ENCODE results near the gene PPIG. TPM values are rescaled to one million over a fixed set of nuclear protein-coding genes. Genes with fewer than 3 reads are reported as not detected.

The PPIG gene
- total RNA-seq, 1 donor from 2014 or later, result 25.6 TPM

DNA sequence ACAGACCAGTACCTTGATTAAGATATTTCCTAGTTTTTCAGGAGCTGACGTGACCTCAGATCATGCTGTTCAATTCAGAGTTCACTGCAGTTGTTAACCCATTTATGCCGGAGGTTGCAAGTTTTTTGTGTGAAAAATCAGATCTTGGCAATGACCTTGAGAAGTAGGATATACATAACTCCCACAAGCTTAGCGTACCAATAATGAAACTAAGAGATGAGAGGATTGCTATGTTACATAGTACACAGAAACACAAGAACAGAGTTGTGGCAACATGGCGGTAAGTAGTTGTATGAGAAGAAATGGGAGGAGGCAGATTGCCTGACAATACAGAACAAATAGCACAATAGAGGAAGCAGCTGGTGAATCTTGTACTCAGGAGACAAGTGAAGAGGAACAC, 39.1 kb downstream of the PPIG start:
- Histone ChIP-seq H3K4me1 (ENCODE audit: control insufficient read depth in 3 of 3, insufficient read depth in 3 of 3, low read length in 3 of 3) (no peaks in the 10 kb centered on the region), H3K27me3 (ENCODE audit: control insufficient read depth in 3 of 3, insufficient read depth in 3 of 3, low read length in 3 of 3) (no peaks in the 10 kb centered on the region), H3K9ac (ENCODE audit: low read depth in 1 of 3, low read length in 3 of 3) (no peak overlapping the region), H3K4me3 (ENCODE audit: low read length in 3 of 3) (no peak overlapping the region), H3K9me3 (ENCODE audit: control insufficient read depth in 3 of 3, low read length in 3 of 3) (no peaks in the 10 kb centered on the region), H3K36me3 (ENCODE audit: control insufficient read depth in 3 of 3, insufficient read depth in 3 of 3, low read length in 3 of 3) (peaks cover 0 to 7% (median 3%) of the 10 kb centered on the region in 3 donors), H3K27ac (ENCODE audit: low read depth, low read length) (no peak overlapping the region)

DNA sequence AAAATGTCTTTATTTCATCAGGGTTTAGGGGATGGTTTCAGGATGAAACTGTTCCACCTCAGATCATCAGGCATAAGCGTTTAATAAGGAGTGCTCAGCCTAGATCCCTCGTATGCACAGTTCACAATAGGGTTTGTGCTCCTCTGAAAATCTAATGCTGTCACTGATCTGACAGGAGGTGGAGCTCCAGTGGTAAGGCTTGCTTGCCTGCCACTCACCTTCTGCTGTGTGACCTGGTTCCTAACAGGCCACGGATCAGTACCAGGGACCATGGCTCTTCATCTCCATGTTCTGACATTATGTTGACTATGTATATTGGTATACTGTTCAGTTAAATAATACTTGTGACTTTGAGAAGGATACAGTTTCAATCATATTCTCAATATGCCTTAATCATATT, 41.6 kb downstream of the PPIG start:
- Histone ChIP-seq H3K4me1 (ENCODE audit: control insufficient read depth in 3 of 3, insufficient read depth in 3 of 3, low read length in 3 of 3) (no peaks in the 10 kb centered on the region), H3K36me3 (ENCODE audit: control insufficient read depth in 3 of 3, insufficient read depth in 3 of 3, low read length in 3 of 3) (peaks cover 0 to 10% (median 3%) of the 10 kb centered on the region in 3 donors), H3K4me3 (ENCODE audit: low read length in 3 of 3) (no peak overlapping the region), H3K27ac (ENCODE audit: low read depth, low read length) (no peak overlapping the region), H3K9me3 (ENCODE audit: control insufficient read depth in 3 of 3, low read length in 3 of 3) (no peaks in the 10 kb centered on the region), H3K9ac (ENCODE audit: low read depth in 1 of 3, low read length in 3 of 3) (no peak overlapping the region), H3K27me3 (ENCODE audit: control insufficient read depth in 3 of 3, insufficient read depth in 3 of 3, low read length in 3 of 3) (no peaks in the 10 kb centered on the region)

DNA sequence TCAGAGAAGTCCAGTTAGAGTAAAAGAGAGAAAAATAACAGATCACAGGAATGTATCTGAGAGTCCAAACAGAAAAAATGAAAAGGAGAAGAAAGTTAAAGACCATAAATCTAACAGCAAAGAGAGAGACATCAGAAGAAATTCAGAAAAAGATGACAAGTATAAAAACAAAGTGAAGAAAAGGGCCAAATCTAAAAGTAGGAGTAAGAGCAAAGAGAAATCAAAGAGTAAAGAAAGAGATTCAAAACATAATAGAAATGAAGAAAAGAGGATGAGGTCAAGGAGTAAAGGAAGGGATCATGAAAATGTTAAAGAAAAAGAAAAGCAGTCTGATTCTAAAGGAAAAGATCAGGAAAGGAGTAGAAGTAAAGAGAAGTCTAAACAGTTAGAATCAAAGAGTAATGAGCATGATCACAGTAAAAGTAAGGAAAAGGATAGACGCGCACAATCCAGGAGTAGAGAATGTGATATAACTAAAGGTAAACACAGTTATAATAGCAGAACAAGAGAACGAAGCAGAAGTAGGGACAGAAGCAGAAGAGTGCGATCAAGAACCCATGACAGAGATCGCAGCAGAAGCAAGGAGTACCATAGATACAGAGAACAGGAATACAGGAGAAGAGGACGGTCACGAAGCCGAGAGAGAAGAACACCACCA, 52.4 kb downstream of the PPIG start:
- Histone ChIP-seq H3K27me3 (ENCODE audit: control insufficient read depth in 3 of 3, insufficient read depth in 3 of 3, low read length in 3 of 3) (no peaks in the 10 kb centered on the region), H3K4me1 (ENCODE audit: control insufficient read depth in 3 of 3, insufficient read depth in 3 of 3, low read length in 3 of 3) (no peaks in the 10 kb centered on the region), H3K27ac (ENCODE audit: low read depth, low read length) (no peak overlapping the region), H3K4me3 (ENCODE audit: low read length in 3 of 3) (no peak overlapping the region), H3K9ac (ENCODE audit: low read depth in 1 of 3, low read length in 3 of 3) (no peak overlapping the region), H3K36me3 (ENCODE audit: control insufficient read depth in 3 of 3, insufficient read depth in 3 of 3, low read length in 3 of 3) (peaks cover 16 to 51% (median 40%) of the 10 kb centered on the region in 3 donors), H3K9me3 (ENCODE audit: control insufficient read depth in 3 of 3, low read length in 3 of 3) (no peaks in the 10 kb centered on the region)

DNA sequence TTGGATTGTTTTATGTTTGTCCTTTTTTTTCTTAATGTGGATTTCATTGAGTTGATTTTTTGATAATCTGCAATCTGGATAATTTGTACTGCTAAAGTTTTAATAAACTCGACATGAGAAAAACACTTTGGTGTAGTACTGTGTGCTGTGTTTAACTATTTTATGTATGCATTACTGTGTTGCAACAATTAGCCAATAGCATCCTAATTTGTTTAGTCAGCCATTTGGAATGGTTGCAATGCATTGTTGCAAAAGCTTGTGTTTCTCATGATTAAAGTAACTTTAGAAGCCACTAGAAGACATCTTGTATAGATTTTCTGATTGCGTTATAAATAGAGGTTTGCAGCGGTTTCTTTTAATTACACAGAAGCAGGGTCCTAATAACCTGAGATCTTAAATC, 53.5 kb downstream of the PPIG start:
- Histone ChIP-seq H3K9me3 (ENCODE audit: control insufficient read depth in 3 of 3, low read length in 3 of 3) (no peaks in the 10 kb centered on the region), H3K4me1 (ENCODE audit: control insufficient read depth in 3 of 3, insufficient read depth in 3 of 3, low read length in 3 of 3) (no peaks in the 10 kb centered on the region), H3K36me3 (ENCODE audit: control insufficient read depth in 3 of 3, insufficient read depth in 3 of 3, low read length in 3 of 3) (peaks cover 13 to 43% (median 37%) of the 10 kb centered on the region in 3 donors), H3K27me3 (ENCODE audit: control insufficient read depth in 3 of 3, insufficient read depth in 3 of 3, low read length in 3 of 3) (no peaks in the 10 kb centered on the region), H3K4me3 (ENCODE audit: low read length in 3 of 3) (no peak overlapping the region), H3K27ac (ENCODE audit: low read depth, low read length) (no peak overlapping the region), H3K9ac (ENCODE audit: low read depth in 1 of 3, low read length in 3 of 3) (no peak overlapping the region)

DNA sequence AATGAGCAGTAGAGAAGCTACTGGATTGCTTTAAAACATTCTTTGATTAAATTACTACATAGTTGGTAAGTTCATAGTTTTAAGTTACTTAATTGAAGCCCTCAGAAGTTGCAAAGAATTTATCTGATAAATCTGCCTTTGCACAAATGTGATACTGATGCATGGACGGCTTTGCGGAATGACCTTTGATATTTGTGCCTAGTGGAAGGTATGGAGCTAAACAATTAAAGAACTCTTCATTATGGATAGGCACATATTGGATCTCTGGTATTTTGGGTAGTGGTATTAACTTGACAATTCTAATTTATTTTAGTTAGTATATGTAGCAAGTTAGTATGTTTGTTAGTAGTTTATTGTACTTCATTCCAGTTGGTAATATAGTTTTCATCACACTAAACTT, 56.0 kb downstream of the PPIG start:
- Histone ChIP-seq H3K9ac (ENCODE audit: low read depth in 1 of 3, low read length in 3 of 3) (no peak overlapping the region), H3K9me3 (ENCODE audit: control insufficient read depth in 3 of 3, low read length in 3 of 3) (no peaks in the 10 kb centered on the region), H3K36me3 (ENCODE audit: control insufficient read depth in 3 of 3, insufficient read depth in 3 of 3, low read length in 3 of 3) (peaks cover 6 to 26% (median 19%) of the 10 kb centered on the region in 3 donors), H3K27me3 (ENCODE audit: control insufficient read depth in 3 of 3, insufficient read depth in 3 of 3, low read length in 3 of 3) (no peaks in the 10 kb centered on the region), H3K27ac (ENCODE audit: low read depth, low read length) (no peak overlapping the region), H3K4me3 (ENCODE audit: low read length in 3 of 3) (no peak overlapping the region), H3K4me1 (ENCODE audit: control insufficient read depth in 3 of 3, insufficient read depth in 3 of 3, low read length in 3 of 3) (no peaks in the 10 kb centered on the region)

DNA sequence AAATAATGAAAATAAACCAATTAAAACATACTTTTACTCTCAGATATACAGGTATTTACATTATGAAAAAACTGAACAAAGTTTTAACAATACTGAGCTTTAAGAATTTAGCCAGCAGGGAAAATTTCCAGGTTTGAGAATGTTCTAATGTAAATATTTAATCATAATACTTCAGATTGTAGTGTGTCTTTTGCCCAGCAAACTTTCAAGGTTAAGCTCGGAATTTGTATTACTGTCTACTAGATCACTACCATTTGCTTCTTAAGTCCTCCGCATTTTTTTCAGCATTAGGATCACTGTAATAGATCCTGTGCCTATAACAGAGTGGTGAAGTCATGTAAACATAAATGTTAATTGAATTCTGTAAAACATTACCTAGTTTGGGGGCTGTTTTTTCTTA, 57.3 kb downstream of the PPIG start:
- peaks cover 0 to 16% (median 8%) of the 10 kb centered on the region in 3 donors for H3K36me3 ChIP-seq (ENCODE audit: control insufficient read depth in 3 of 3, insufficient read depth in 3 of 3, low read length in 3 of 3)
- no peak overlapping the region for H3K27ac ChIP-seq (ENCODE audit: low read depth, low read length)
- no peak overlapping the region for H3K9ac ChIP-seq (ENCODE audit: low read depth in 1 of 3, low read length in 3 of 3)
- H3K4me3 ChIP-seq (ENCODE audit: low read length in 3 of 3), result no peak overlapping the region
- H3K27me3 ChIP-seq (ENCODE audit: control insufficient read depth in 3 of 3, insufficient read depth in 3 of 3, low read length in 3 of 3), result no peaks in the 10 kb centered on the region
- H3K9me3 ChIP-seq (ENCODE audit: control insufficient read depth in 3 of 3, low read length in 3 of 3), result no peaks in the 10 kb centered on the region
- H3K4me1 ChIP-seq (ENCODE audit: control insufficient read depth in 3 of 3, insufficient read depth in 3 of 3, low read length in 3 of 3), result no peaks in the 10 kb centered on the region

DNA sequence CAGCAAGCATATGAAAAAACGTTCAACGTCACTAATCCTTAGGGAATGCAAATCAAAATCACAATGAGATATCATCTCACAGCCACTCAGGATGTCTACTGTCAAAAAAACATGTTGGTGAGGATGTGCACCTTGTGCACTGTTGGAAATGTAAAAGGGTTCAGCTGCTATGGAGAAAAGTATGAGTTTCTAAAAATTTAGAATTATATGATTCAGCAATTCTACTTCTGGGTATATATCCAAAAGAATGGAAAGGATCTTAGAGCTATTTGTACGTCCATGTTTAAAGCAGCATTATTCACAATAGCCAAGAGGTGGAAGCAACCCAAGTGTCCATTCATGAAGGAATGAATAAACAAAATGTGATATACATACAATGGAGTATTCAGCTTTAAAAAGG, 60.0 kb downstream of the PPIG start:
- Histone ChIP-seq H3K9ac (ENCODE audit: low read depth in 1 of 3, low read length in 3 of 3) (no peak overlapping the region), H3K4me3 (ENCODE audit: low read length in 3 of 3) (no peak overlapping the region), H3K9me3 (ENCODE audit: control insufficient read depth in 3 of 3, low read length in 3 of 3) (no peaks in the 10 kb centered on the region), H3K4me1 (ENCODE audit: control insufficient read depth in 3 of 3, insufficient read depth in 3 of 3, low read length in 3 of 3) (no peaks in the 10 kb centered on the region), H3K27ac (ENCODE audit: low read depth, low read length) (no peak overlapping the region), H3K36me3 (ENCODE audit: control insufficient read depth in 3 of 3, insufficient read depth in 3 of 3, low read length in 3 of 3) (peaks cover 0 to 3% (median 0%) of the 10 kb centered on the region in 3 donors), H3K27me3 (ENCODE audit: control insufficient read depth in 3 of 3, insufficient read depth in 3 of 3, low read length in 3 of 3) (no peaks in the 10 kb centered on the region)

DNA sequence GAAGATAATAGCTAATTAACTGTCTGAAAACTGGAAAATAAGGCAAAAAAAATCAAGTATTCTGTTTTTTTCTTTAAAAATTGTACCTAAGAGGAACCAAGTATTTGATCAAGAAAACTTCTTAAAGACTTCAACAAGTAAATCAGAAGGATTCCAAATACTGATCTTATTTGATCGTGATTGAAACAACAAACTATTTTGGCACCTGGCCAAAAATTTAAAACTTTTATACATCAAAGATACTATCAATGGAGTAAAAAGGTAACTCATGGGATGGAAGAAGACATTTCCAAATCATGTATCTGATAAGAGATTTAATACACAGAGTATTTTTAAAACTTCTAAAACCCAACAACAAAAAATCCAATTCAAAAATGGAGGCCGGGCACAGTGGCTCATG, 63.3 kb downstream of the PPIG start:
- Histone ChIP-seq H3K4me1 (ENCODE audit: control insufficient read depth in 3 of 3, insufficient read depth in 3 of 3, low read length in 3 of 3) (no peaks in the 10 kb centered on the region), H3K4me3 (ENCODE audit: low read length in 3 of 3) (no peak overlapping the region), H3K9me3 (ENCODE audit: control insufficient read depth in 3 of 3, low read length in 3 of 3) (no peaks in the 10 kb centered on the region), H3K36me3 (ENCODE audit: control insufficient read depth in 3 of 3, insufficient read depth in 3 of 3, low read length in 3 of 3) (no peaks in the 10 kb centered on the region), H3K27me3 (ENCODE audit: control insufficient read depth in 3 of 3, insufficient read depth in 3 of 3, low read length in 3 of 3) (no peaks in the 10 kb centered on the region), H3K9ac (ENCODE audit: low read depth in 1 of 3, low read length in 3 of 3) (no peak overlapping the region), H3K27ac (ENCODE audit: low read depth, low read length) (no peak overlapping the region)

DNA sequence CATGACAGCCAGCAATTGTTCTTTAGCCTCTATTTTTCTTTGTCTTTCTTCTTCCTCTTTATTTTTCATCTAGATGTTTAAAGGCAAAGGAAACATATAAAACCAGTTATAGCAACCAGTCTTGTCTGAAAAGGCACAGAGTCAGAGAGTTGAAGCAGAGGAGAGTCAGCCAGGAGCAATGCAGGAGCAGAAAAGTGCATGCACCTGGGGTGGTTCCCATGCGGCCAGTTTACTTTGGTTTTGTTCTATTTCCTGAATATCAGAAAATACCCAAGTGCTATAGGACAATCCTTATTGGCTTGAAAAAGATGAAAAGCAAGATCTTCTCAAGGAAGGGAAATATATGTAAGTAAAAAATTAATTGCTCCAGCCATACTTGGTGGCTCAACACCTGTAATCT, 65.1 kb downstream of the PPIG start:
- Histone ChIP-seq H3K27ac (ENCODE audit: low read depth, low read length) (no peak overlapping the region), H3K36me3 (ENCODE audit: control insufficient read depth in 3 of 3, insufficient read depth in 3 of 3, low read length in 3 of 3) (no peaks in the 10 kb centered on the region)

DNA sequence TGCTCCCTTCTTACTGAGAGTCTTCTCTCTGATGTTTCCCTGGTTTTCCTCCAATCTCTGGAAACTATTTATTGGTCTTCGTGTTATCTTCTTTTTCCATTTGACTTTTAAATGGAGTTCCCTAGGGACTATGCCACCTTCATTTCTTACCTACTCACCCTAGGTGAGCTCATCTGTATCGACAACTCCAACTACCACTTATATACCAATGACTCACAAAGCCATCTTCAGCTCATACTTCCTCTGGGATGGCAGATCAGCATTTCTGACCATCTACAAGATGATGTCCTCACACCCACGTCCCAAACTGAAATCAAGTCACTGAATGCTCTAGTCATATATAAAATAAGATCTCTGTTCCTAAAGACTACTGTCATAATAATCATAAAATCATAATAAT, 69.5 kb downstream of the PPIG start:
- no peaks in the 10 kb centered on the region for H3K36me3 ChIP-seq (ENCODE audit: control insufficient read depth in 3 of 3, insufficient read depth in 3 of 3, low read length in 3 of 3)
- H3K9me3 ChIP-seq (ENCODE audit: control insufficient read depth in 3 of 3, low read length in 3 of 3), result no peaks in the 10 kb centered on the region
- no peak overlapping the region for H3K9ac ChIP-seq (ENCODE audit: low read depth in 1 of 3, low read length in 3 of 3)
- no peak overlapping the region for H3K4me3 ChIP-seq (ENCODE audit: low read length in 3 of 3)
- H3K27ac ChIP-seq (ENCODE audit: low read depth, low read length), result no peak overlapping the region
- no peaks in the 10 kb centered on the region for H3K27me3 ChIP-seq (ENCODE audit: control insufficient read depth in 3 of 3, insufficient read depth in 3 of 3, low read length in 3 of 3)
- no peaks in the 10 kb centered on the region for H3K4me1 ChIP-seq (ENCODE audit: control insufficient read depth in 3 of 3, insufficient read depth in 3 of 3, low read length in 3 of 3)

More for the DNA sequence above, 65.1 kb downstream of the PPIG start:
- Histone ChIP-seq H3K27me3 (ENCODE audit: control insufficient read depth in 3 of 3, insufficient read depth in 3 of 3, low read length in 3 of 3) (no peaks in the 10 kb centered on the region), H3K4me3 (ENCODE audit: low read length in 3 of 3) (no peak overlapping the region), H3K9ac (ENCODE audit: low read depth in 1 of 3, low read length in 3 of 3) (no peak overlapping the region), H3K9me3 (ENCODE audit: control insufficient read depth in 3 of 3, low read length in 3 of 3) (no peaks in the 10 kb centered on the region), H3K4me1 (ENCODE audit: control insufficient read depth in 3 of 3, insufficient read depth in 3 of 3, low read length in 3 of 3) (no peaks in the 10 kb centered on the region)
